ENCODE results near the gene NCBP1. TPM values are rescaled to one million over a fixed set of nuclear protein-coding genes. Genes with fewer than 3 reads are reported as not detected.

Gene NCBP1
- total and polyA plus RNA-seq, 9 of the 15 experiments (the other 6 are each of a cell fraction or from before 2014, with no cell fraction given), result 29.4 to 69.7 (median 57.5) TPM

GRCh38 chr9:97660847-97661246, 27.2 kb downstream of the NCBP1 start:
- no peaks in the 10 kb centered on the region for H3K9me1 ChIP-seq (ENCODE audit: control insufficient read depth, insufficient read depth, low read length)
- no TSS peak for BruUV-seq (replicated peaks)
- no peak overlapping the region for H3K27ac ChIP-seq (ENCODE audit: extremely low read depth, low read depth, low read length)
- H3K36me3 ChIP-seq (ENCODE audit: control insufficient read depth, insufficient read depth, low read length), result peaks cover 94% of the 10 kb centered on the region
- H3K9ac ChIP-seq (ENCODE audit: insufficient read depth in 1 of 2, low read depth in 2 of 2, low read length in 2 of 2), result no peak overlapping the region
- in situ Hi-C loops (cut with MboI) (no loop called here), intact Hi-C loops (cut with micrococcal nuclease) (no loop called here)
- H4K20me1 ChIP-seq (replicated peaks; ENCODE audit: control insufficient read depth, insufficient read depth, low read length), result no peaks in the 10 kb centered on the region
- H3K9me3 ChIP-seq (replicated peaks; ENCODE audit: control insufficient read depth, insufficient read depth, low read depth, low read length), result no peaks in the 10 kb centered on the region
- H2AFZ ChIP-seq (ENCODE audit: low read depth, low read length), result no peak overlapping the region
- POLR2A ChIA-PET, result interaction anchor here (1.3 kb wide), 1 partner anchor 25 kb away, joined by 3 read pairs; no protein-coding TSS in a partner anchor
- DNase-seq (ENCODE audit: extremely low read depth in 1 of 4, low spot score in 3 of 4) (no peak), ATAC-seq (no peak), FAIRE-seq (no peak)
- no peaks in the 10 kb centered on the region for H3K27me3 ChIP-seq (ENCODE audit: control insufficient read depth in 2 of 2, insufficient read depth in 2 of 2, low read length in 2 of 2)
- peaks cover 0 to 5% of the 10 kb centered on the region in 2 experiments; a peak in 2 of 5 replicates for H3K4me1 ChIP-seq (replicated peaks in 1 of 2; ENCODE audit: control insufficient read depth in 2 of 2, insufficient read depth in 2 of 2, low read length in 2 of 2)
- CTCF ChIA-PET (ENCODE audit: low intra/inter-chr PET ratio), result no interaction called here
- H3K4me2 ChIP-seq (ENCODE audit: insufficient read depth, low read length), result no peak overlapping the region
- H3K4me3 ChIP-seq, result no peak overlapping the region
- H3K79me2 ChIP-seq (ENCODE audit: control insufficient read depth, insufficient read depth, low read length), result no peaks in the 10 kb centered on the region
- WGBS (ENCODE audit: insufficient coverage, low coverage, missing lambda C conversion rate), result 86% methylated on average over 2 of the region's 2 CpGs
- TF ChIP-seq, protein P1, sequence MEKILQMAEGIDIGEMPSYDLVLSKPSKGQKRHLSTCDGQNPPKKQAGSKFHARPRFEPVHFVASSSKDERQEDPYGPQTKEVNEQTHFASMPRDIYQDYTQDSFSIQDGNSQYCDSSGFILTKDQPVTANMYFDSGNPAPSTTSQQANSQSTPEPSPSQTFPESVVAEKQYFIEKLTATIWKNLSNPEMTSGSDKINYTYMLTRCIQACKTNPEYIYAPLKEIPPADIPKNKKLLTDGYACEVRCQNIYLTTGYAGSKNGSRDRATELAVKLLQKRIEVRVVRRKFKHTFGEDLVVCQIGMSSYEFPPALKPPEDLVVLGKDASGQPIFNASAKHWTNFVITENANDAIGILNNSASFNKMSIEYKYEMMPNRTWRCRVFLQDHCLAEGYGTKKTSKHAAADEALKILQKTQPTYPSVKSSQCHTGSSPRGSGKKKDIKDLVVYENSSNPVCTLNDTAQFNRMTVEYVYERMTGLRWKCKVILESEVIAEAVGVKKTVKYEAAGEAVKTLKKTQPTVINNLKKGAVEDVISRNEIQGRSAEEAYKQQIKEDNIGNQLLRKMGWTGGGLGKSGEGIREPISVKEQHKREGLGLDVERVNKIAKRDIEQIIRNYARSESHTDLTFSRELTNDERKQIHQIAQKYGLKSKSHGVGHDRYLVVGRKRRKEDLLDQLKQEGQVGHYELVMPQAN (IDR thresholded peaks at IDR 0.05; ENCODE audit: borderline replicate concordance), result no peak
- TF ChIP-seq NFYB (IDR thresholded peaks at IDR 0.05; ENCODE audit: extremely low read depth, insufficient read length) (no peak), FUS (optimal IDR thresholded peaks at IDR 0.05; ENCODE audit: low read depth, low read length) (no peak), PHF20 (IDR thresholded peaks at IDR 0.05; ENCODE audit: partially characterized antibody) (no peak), ZNF57 (CRISPR knock-in tag; IDR thresholded peaks at IDR 0.05) (no peak), MGA (IDR thresholded peaks at IDR 0.05) (no peak), OTX1 (CRISPR knock-in tag; IDR thresholded peaks at IDR 0.05) (no peak), ASH1L (IDR thresholded peaks at IDR 0.05; ENCODE audit: borderline replicate concordance, low read depth, partially characterized antibody) (no peak), ZZZ3 (IDR thresholded peaks at IDR 0.05) (no peak), RBM22 (IDR thresholded peaks at IDR 0.05; ENCODE audit: low read depth, low read length, poor library complexity, severe bottlenecking) (no peak)
